ENCODE measurements around the gene CBX6.

CBX6 gene

DNA sequence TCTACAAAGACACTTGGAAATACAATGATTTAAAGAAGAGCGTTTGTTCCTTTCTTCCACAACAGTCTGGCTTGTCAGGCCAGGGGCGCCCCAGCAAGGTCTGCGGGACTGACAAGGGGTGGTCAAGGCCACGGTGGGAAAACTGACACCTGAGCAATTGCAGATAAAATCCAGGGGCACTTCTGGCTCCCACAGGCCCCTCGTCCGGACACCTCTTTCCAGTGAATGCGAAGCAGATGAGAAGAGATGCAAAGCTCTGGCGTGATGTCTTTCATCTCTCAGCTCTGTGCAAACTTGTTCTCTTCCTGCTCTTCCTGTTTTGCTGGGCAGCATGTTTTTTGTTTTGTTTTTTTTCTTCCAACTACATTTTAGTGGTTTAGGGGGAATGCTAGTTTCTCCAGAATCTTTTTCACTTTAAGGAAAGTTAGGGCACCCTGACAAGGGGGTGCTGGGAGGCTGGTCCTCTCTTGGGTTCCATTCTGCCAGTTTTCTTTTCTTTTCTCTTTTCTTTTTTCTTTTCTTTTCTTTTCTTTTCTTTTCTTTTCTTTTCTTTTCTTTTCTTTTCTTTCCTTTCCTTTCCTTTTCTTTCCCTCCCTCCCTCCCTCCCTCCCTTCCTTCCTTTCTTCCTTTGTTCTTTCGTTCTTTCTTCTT, 11.1 kb upstream of the CBX6 start:
- no peak for DNase-seq
- Histone ChIP-seq H3K4me2 (ENCODE audit: insufficient read depth, low read length) (no peak overlapping the region), H3K9me3 (ENCODE audit: insufficient read depth, low read length, severe bottlenecking) (no peaks in the 10 kb centered on the region), H3K79me2 (ENCODE audit: insufficient read depth, low read length) (no peaks in the 10 kb centered on the region), H3K9ac (ENCODE audit: low read depth, low read length) (no peak overlapping the region), H3K4me3 (ENCODE audit: low read depth in 1 of 2, low read length in 2 of 2) (no peak overlapping the region), H3K4me1 (ENCODE audit: insufficient read depth, low read length) (no peaks in the 10 kb centered on the region), H3K36me3 (ENCODE audit: insufficient read depth, low read length) (no peaks in the 10 kb centered on the region), H2AFZ (ENCODE audit: low read depth, low read length) (no peak overlapping the region), H3K27ac (ENCODE audit: low read length) (no peak overlapping the region), H4K20me1 (ENCODE audit: insufficient read depth, low read length) (no peaks in the 10 kb centered on the region), H3K27me3 (ENCODE audit: insufficient read depth, low read length, poor library complexity) (peaks cover 7% of the 10 kb centered on the region)
- TF ChIP-seq, protein P1, sequence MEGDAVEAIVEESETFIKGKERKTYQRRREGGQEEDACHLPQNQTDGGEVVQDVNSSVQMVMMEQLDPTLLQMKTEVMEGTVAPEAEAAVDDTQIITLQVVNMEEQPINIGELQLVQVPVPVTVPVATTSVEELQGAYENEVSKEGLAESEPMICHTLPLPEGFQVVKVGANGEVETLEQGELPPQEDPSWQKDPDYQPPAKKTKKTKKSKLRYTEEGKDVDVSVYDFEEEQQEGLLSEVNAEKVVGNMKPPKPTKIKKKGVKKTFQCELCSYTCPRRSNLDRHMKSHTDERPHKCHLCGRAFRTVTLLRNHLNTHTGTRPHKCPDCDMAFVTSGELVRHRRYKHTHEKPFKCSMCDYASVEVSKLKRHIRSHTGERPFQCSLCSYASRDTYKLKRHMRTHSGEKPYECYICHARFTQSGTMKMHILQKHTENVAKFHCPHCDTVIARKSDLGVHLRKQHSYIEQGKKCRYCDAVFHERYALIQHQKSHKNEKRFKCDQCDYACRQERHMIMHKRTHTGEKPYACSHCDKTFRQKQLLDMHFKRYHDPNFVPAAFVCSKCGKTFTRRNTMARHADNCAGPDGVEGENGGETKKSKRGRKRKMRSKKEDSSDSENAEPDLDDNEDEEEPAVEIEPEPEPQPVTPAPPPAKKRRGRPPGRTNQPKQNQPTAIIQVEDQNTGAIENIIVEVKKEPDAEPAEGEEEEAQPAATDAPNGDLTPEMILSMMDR (IDR thresholded peaks at IDR 0.05; ENCODE audit: borderline replicate concordance, extremely low read depth, low read length, poor library complexity, severe bottlenecking): no peak
- TF ChIP-seq EZH2 (IDR thresholded peaks at IDR 0.05; ENCODE audit: borderline replicate concordance, low read depth, low read length, severe bottlenecking): no peak
- no peak for ATAC-seq (ENCODE audit: insufficient read depth, low read depth)

DNA sequence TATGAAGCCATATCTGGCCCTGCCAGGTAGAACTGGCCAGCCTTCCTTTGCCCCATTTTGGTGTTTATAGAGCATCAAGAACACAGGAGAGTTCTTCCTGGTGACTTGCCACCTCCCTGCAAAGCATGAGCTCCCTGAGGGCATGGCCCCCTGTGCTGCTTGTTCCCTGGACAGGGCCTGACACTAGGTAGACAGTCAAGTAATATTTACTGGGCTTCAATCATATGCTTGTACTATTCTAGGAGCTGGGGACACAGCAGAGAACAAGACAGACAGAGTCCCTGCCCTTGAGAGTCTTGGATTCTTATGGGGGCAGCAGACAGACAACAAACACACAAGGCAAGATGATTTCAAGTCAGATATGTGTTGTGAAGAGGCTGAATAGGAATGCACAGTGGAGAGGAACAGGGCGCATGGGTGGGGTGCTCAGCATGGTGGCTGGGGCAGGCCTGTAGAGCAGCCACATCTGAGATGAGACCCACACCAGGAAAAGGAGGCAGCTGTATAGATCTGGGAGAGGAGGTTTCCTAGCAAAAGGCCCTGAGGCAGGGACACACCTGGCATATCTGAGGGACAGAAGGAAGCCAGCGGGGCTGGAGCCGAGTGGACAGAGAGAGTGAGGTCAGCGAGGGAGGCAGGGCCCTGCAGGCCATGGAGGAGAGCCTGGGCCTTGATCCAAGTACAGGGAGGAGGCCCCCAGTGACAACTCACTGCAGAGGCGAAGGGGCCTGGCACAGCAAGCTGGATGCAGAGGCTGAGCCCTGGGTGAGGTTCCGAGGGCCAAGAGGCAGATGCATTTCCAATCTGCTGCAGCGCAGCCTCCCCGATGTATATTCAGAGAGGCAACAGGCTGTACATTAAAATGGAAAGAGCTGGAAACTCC, 10.2 kb upstream of the CBX6 start:
- ATAC-seq (ENCODE audit: insufficient read depth, low read depth) (no peak), DNase-seq (no peak)
- Histone ChIP-seq H3K4me1 (ENCODE audit: insufficient read depth, low read length) (no peaks in the 10 kb centered on the region), H2AFZ (ENCODE audit: low read depth, low read length) (no peak overlapping the region), H3K27me3 (ENCODE audit: insufficient read depth, low read length, poor library complexity) (peaks cover 7% of the 10 kb centered on the region), H3K4me3 (ENCODE audit: low read depth in 1 of 2, low read length in 2 of 2) (no peak overlapping the region), H3K36me3 (ENCODE audit: insufficient read depth, low read length) (no peaks in the 10 kb centered on the region), H3K9ac (ENCODE audit: low read depth, low read length) (no peak overlapping the region), H3K4me2 (ENCODE audit: insufficient read depth, low read length) (no peak overlapping the region), H3K9me3 (ENCODE audit: insufficient read depth, low read length, severe bottlenecking) (no peaks in the 10 kb centered on the region), H3K27ac (ENCODE audit: low read length) (no peak overlapping the region), H4K20me1 (ENCODE audit: insufficient read depth, low read length) (no peaks in the 10 kb centered on the region), H3K79me2 (ENCODE audit: insufficient read depth, low read length) (no peaks in the 10 kb centered on the region)
- TF ChIP-seq, protein P1 (IDR thresholded peaks at IDR 0.05; ENCODE audit: borderline replicate concordance, extremely low read depth, low read length, poor library complexity, severe bottlenecking): no peak
- TF ChIP-seq EZH2 (IDR thresholded peaks at IDR 0.05; ENCODE audit: borderline replicate concordance, low read depth, low read length, severe bottlenecking): no peak

DNA sequence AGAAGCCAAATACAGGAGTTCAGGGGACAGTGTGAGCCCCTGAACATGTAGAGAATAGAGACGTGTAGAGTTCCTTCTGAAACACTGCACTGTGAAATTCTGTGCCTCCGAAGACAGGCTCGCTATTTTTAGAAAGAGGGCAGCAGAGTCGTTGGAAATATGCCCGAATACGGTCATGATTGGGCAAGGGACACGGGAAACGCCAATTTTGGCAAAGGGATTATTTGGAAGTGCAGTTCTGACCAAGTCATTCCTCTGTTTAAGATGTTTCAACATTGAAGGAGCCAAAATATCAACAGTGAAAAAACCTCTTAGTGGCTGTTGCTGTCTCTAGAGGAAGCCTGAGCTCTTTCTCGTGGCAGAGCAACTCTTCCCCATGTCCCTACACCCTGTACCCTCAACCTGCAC, 9.5 kb upstream of the CBX6 start:
- H3K4me2 ChIP-seq (ENCODE audit: insufficient read depth, low read length): no peak overlapping the region
- H3K36me3 ChIP-seq (ENCODE audit: insufficient read depth, low read length): no peaks in the 10 kb centered on the region
- ATAC-seq (ENCODE audit: insufficient read depth, low read depth) (no peak), DNase-seq (no peak)
- H3K9me3 ChIP-seq (ENCODE audit: insufficient read depth, low read length, severe bottlenecking): no peaks in the 10 kb centered on the region
- no peaks in the 10 kb centered on the region for H4K20me1 ChIP-seq (ENCODE audit: insufficient read depth, low read length)
- H3K4me1 ChIP-seq (ENCODE audit: insufficient read depth, low read length): no peaks in the 10 kb centered on the region
- H3K79me2 ChIP-seq (ENCODE audit: insufficient read depth, low read length): no peaks in the 10 kb centered on the region
- no peak overlapping the region for H2AFZ ChIP-seq (ENCODE audit: low read depth, low read length)
- H3K4me3 ChIP-seq (ENCODE audit: low read depth in 1 of 2, low read length in 2 of 2): no peak overlapping the region
- H3K9ac ChIP-seq (ENCODE audit: low read depth, low read length): no peak overlapping the region
- peaks cover 7% of the 10 kb centered on the region for H3K27me3 ChIP-seq (ENCODE audit: insufficient read depth, low read length, poor library complexity)
- H3K27ac ChIP-seq (ENCODE audit: low read length): no peak overlapping the region
- TF ChIP-seq EZH2 (IDR thresholded peaks at IDR 0.05; ENCODE audit: borderline replicate concordance, low read depth, low read length, severe bottlenecking): no peak
- TF ChIP-seq, protein P1 (IDR thresholded peaks at IDR 0.05; ENCODE audit: borderline replicate concordance, extremely low read depth, low read length, poor library complexity, severe bottlenecking): no peak
